Caco-2 (cell line): ENCODE data around the gene OSBPL2. TPM values are rescaled to one million over a fixed set of nuclear protein-coding genes. Genes with fewer than 3 reads are reported as not detected.
A peak's percentile ranks its signal among the peaks of the same experiment; 100 is the strongest.

Source experiments
- BruUV-seq: library from RNA; stranded (reverse); fragments of 400-500 nt; replicated peaks from 2 replicates; lab custom pipeline; 2021; lab: Mats Ljungman, UMichigan
- CTCF ChIA-PET: fragments of 300-600 bp; sonication (Branson Sonifier 250); formaldehyde crosslinking; loops from one replicate; lab custom pipeline; 2022; ENCODE audit warnings: antibody characterized with exemption; lab: Charles Lee
- POLR2A ChIA-PET: fragments of 300-600 bp; sonication (Branson Sonifier 250); formaldehyde crosslinking; loops from one replicate; lab custom pipeline; 2022; ENCODE audit warnings: antibody characterized with exemption; lab: Charles Lee
- DNase-seq, 2 experiments: peaks; one replicate each; pipeline versions ENCODE4 v3.0.0 to v3.0.0-alpha.2; 2020 to 2022
- H3K27me3 ChIP-seq: replicated peaks from 2 replicates; pipeline ENCODE4 v1.6.0; 2011; ENCODE audit warnings: low read length; ENCODE audit not compliant: control insufficient read depth, insufficient read depth
- H3K36me3 ChIP-seq: 2 replicates; pipeline ENCODE4 v1.5.1; 2011; ENCODE audit warnings: low read length; ENCODE audit not compliant: control insufficient read depth, insufficient read depth
- H3K4me1 ChIP-seq: fragments of 250-450 bp; sonication (Bioruptor Pico); 2 replicates; pipeline ENCODE4 v1.5.1; 2020; ENCODE audit warnings: mild to moderate bottlenecking
- H3K4me3 ChIP-seq: 2 replicates; pipeline ENCODE4 v1.5.1; 2011; ENCODE audit warnings: low read depth, mild to moderate bottlenecking, control low read depth, low read length
- H3K9me3 ChIP-seq: fragments of 250-450 bp; sonication (Bioruptor Pico); 2 replicates; pipeline ENCODE4 v1.5.1; 2020; ENCODE audit warnings: mild to moderate bottlenecking, moderate library complexity
- H3K27ac Mint-ChIP-seq: one replicate; pipeline ENCODE4 v1.8.0; 2022; ENCODE audit warnings: mixed read lengths; ENCODE audit not compliant: unreplicated experiment
- H3K27me3 Mint-ChIP-seq: one replicate; pipeline ENCODE4 v1.8.0; 2022; ENCODE audit warnings: mixed read lengths; ENCODE audit not compliant: insufficient read depth, unreplicated experiment
- H3K36me3 Mint-ChIP-seq: one replicate; pipeline ENCODE4 v1.8.0; 2022; ENCODE audit warnings: mild to moderate bottlenecking, mixed read lengths; ENCODE audit not compliant: insufficient read depth, unreplicated experiment
- H3K4me1 Mint-ChIP-seq: one replicate; pipeline ENCODE4 v1.8.0; 2022; ENCODE audit warnings: low read depth, mixed read lengths; ENCODE audit not compliant: unreplicated experiment
- H3K4me3 Mint-ChIP-seq: one replicate; pipeline ENCODE4 v1.8.0; 2022; ENCODE audit warnings: mild to moderate bottlenecking, moderate library complexity, mixed read lengths; ENCODE audit not compliant: unreplicated experiment
- H3K9me3 Mint-ChIP-seq: one replicate; pipeline ENCODE4 v1.8.0; 2022; ENCODE audit warnings: mixed read lengths; ENCODE audit not compliant: unreplicated experiment
- intact Hi-C: fragments of 100-400 bp; cut with micrococcal nuclease; formaldehyde crosslinking; loops from one replicate; pipeline ENCODE4 v1.10.0; 2022; ENCODE audit not compliant: unreplicated experiment
- total RNA-seq: library from RNA; stranded (reverse); gene quantifications from 2 replicates; pipeline ENCODE4 v1.2.3, GENCODE V29; 2022
- TF ChIP-seq, protein P1 (sequence below), 2 experiments: fragments of 200-600 bp in 1 of 2; IDR thresholded peaks; 1 replicate in 1 of 2; 2 replicates in 1 of 2; pipeline versions ENCODE4 v1.5.1 to v1.8.0; 2011 to 2022; ENCODE audit warnings: antibody characterized with exemption in 1 of 2, control low read depth in 1 of 2, inconsistent platforms in 1 of 2, low read depth in 1 of 2, low read length in 1 of 2, mild to moderate bottlenecking in 1 of 2, moderate library complexity in 1 of 2; ENCODE audit not compliant: insufficient read depth in 1 of 2, severe bottlenecking in 1 of 2, unreplicated experiment in 1 of 2

The OSBPL2 gene
- total RNA-seq, 1 experiment from 2014 or later, result 132 TPM

DNA sequence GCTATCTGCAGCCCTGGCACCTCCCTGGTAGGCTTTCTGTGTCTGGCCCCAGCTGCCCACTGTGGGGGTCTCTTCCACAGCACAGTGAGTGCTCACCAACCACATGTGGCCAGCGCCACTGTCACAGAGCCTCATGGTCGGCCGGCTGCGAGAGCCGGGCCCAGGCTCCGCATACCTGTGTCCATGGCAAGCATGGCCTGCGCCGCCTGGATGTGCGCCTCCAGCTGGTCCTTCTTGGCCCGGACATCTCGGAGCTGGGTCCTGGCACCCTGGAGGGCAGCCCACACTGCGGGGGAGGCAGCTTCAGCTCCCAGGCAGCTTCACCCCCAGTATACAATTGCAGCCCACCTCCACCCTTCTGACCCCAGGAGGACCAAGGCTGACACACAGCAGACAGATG is 77.5 kb downstream of the OSBPL2 start:
- no peaks in the 10 kb centered on the region for H3K4me1 ChIP-seq
- Mint-ChIP-seq H3K4me1 (no peaks in the 10 kb centered on the region), H3K27me3 (no peaks in the 10 kb centered on the region), H3K27ac (peak overlapping the region; percentile 71), H3K36me3 (peaks cover 100% of the 10 kb centered on the region), H3K4me3 (peak overlapping the region; percentile 31), H3K9me3 (no peaks in the 10 kb centered on the region)
- H3K27me3 ChIP-seq, result no peaks in the 10 kb centered on the region
- POLR2A ChIA-PET, result interaction anchor here (0.6 kb wide), 1 partner anchor 41 kb away, joined by 3 read pairs; no protein-coding TSS in a partner anchor
- H3K4me3 ChIP-seq, result no peak overlapping the region
- CTCF ChIA-PET, result interaction anchor here (1.1 kb wide), 1 partner anchor 66 kb away, joined by 3 read pairs; no protein-coding TSS in a partner anchor
- peaks cover 49% of the 10 kb centered on the region for H3K36me3 ChIP-seq
- no TSS peak for BruUV-seq
- TF ChIP-seq, protein P1, sequence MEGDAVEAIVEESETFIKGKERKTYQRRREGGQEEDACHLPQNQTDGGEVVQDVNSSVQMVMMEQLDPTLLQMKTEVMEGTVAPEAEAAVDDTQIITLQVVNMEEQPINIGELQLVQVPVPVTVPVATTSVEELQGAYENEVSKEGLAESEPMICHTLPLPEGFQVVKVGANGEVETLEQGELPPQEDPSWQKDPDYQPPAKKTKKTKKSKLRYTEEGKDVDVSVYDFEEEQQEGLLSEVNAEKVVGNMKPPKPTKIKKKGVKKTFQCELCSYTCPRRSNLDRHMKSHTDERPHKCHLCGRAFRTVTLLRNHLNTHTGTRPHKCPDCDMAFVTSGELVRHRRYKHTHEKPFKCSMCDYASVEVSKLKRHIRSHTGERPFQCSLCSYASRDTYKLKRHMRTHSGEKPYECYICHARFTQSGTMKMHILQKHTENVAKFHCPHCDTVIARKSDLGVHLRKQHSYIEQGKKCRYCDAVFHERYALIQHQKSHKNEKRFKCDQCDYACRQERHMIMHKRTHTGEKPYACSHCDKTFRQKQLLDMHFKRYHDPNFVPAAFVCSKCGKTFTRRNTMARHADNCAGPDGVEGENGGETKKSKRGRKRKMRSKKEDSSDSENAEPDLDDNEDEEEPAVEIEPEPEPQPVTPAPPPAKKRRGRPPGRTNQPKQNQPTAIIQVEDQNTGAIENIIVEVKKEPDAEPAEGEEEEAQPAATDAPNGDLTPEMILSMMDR (IDR thresholded peaks at IDR 0.05; ENCODE audit: insufficient read depth in 1 of 2, low read depth in 1 of 2, low read length in 1 of 2, severe bottlenecking in 1 of 2, unreplicated experiment in 1 of 2), result no peak
- intact Hi-C loops, result no loop called here
- H3K9me3 ChIP-seq, result peaks cover 17% of the 10 kb centered on the region
- no peak for DNase-seq

DNA sequence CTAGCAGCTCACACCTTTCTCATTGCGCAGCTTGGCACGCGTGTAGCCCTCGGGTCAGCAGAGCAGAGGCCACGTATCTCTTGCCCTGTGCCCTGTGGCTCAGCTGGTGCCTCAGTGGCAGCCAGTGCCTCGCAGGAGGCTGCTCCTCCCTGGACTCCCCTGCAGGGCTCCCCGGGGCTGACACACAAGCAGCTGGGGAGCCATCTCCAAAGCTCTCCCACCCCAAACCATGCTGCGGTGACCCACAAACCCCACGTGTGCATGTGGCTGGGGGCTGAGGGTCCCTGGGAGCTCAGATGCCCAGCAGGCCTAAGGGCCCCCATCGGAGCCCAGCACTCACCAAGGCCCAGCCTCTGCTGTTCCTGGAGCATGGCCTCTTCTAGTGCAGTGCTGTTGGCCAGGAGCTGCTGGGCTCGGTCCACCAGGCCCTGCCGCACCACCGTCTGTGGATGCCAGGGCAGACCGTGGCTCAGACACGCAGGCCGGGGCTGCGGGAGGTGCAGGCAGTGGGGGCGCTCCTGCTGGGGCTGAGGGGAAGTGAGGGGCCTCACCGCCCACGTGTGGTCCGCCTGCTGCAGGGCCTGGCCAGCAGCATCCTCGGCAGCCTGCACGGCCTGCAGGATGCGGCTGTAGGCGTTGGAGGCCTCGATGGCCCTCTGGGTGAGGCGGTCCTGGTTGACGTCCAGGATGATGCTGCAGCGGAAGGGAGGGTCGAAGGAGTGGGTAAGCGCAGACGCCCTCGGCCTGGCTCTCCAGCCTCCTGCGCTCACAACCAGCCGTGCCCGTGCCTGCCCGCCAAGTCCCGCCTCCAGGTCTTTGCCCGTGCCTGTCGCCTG is 78.2 kb downstream of the OSBPL2 start:
- H3K4me3 Mint-ChIP-seq, result peak overlapping the region; percentile 37
- peak overlapping the region; percentile 71 for H3K27ac Mint-ChIP-seq
- no peaks in the 10 kb centered on the region for H3K27me3 Mint-ChIP-seq
- no peaks in the 10 kb centered on the region for H3K27me3 ChIP-seq
- no peaks in the 10 kb centered on the region for H3K4me1 ChIP-seq
- ChIA-PET CTCF (no interaction called here), POLR2A (no interaction called here)
- H3K4me1 Mint-ChIP-seq, result no peaks in the 10 kb centered on the region
- peaks cover 100% of the 10 kb centered on the region for H3K36me3 Mint-ChIP-seq
- peaks cover 17% of the 10 kb centered on the region for H3K9me3 ChIP-seq
- no peak for DNase-seq
- TF ChIP-seq, protein P1 (IDR thresholded peaks at IDR 0.05; ENCODE audit: insufficient read depth in 1 of 2, low read depth in 1 of 2, low read length in 1 of 2, severe bottlenecking in 1 of 2, unreplicated experiment in 1 of 2), result no peak
- intact Hi-C loops, result no loop called here
- H3K4me3 ChIP-seq, result no peak overlapping the region
- no TSS peak for BruUV-seq
- peaks cover 51% of the 10 kb centered on the region for H3K36me3 ChIP-seq
- H3K9me3 Mint-ChIP-seq, result no peaks in the 10 kb centered on the region

DNA sequence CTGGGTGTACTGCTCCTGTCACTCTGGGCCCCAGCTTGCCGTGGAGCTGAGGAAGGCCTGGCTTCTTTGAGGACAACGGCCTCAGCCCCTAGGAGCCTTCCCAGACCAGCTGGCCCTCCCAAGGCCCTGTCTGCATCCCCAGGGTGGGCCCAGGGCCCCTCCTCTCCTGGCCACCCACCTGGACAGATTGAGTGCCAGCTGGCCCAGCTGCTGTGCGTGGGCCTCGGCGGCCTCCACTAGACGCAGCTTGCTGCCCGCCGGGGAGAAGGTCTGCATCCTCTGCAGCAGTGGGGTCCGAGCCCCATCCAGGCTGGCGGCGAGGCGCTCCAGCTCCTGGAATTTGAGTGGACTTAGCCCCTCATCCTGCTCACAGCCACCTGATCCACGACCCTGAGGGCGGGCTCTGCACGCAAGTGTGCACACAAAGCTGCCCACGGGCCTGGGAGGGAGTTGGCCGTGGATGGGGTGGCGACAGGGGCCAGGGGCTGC is 78.9 kb downstream of the OSBPL2 start:
- peaks cover 100% of the 10 kb centered on the region for H3K36me3 Mint-ChIP-seq
- Histone ChIP-seq H3K4me1 (no peaks in the 10 kb centered on the region), H3K36me3 (peaks cover 52% of the 10 kb centered on the region), H3K9me3 (peaks cover 17% of the 10 kb centered on the region), H3K27me3 (no peaks in the 10 kb centered on the region), H3K4me3 (no peak overlapping the region)
- H3K27me3 Mint-ChIP-seq, result no peaks in the 10 kb centered on the region
- intact Hi-C loops, result no loop called here
- no peaks in the 10 kb centered on the region for H3K4me1 Mint-ChIP-seq
- no TSS peak for BruUV-seq
- H3K27ac Mint-ChIP-seq, result peak overlapping the region; percentile 71
- no peak for DNase-seq
- TF ChIP-seq, protein P1 (IDR thresholded peaks at IDR 0.05; ENCODE audit: insufficient read depth in 1 of 2, low read depth in 1 of 2, low read length in 1 of 2, severe bottlenecking in 1 of 2, unreplicated experiment in 1 of 2), result no peak
- H3K4me3 Mint-ChIP-seq, result peak overlapping the region; percentile 37
- H3K9me3 Mint-ChIP-seq, result no peaks in the 10 kb centered on the region
- POLR2A ChIA-PET, result no interaction called here
- CTCF ChIA-PET, result no interaction called here
